Ishikawa (cell line): ENCODE measurements around the gene BMI1.

Experiments
- CEBPB ChIP-seq: IDR thresholded peaks from 2 replicates; pipeline ENCODE4 v1.6.1; 2012
- CREB1 ChIP-seq: IDR thresholded peaks from 2 replicates; pipeline ENCODE4 v1.6.1; 2012; ENCODE audit warnings: low read depth
- EGR1 ChIP-seq: IDR thresholded peaks from 2 replicates; pipeline ENCODE4 v1.6.1; 2012
- EP300 ChIP-seq: IDR thresholded peaks from 2 replicates; pipeline ENCODE4 v1.6.1; 2012; ENCODE audit warnings: borderline replicate concordance
- FOXM1 ChIP-seq: IDR thresholded peaks from 2 replicates; pipeline ENCODE4 v1.6.1; 2012; ENCODE audit warnings: low read depth, borderline replicate concordance
- NFIC ChIP-seq: IDR thresholded peaks from 2 replicates; pipeline ENCODE4 v1.6.1; 2012
- RAD21 ChIP-seq: IDR thresholded peaks from 2 replicates; pipeline ENCODE4 v1.6.1; 2012; ENCODE audit warnings: low read depth
- REST ChIP-seq: IDR thresholded peaks from 2 replicates; pipeline ENCODE4 v1.6.1; 2012; ENCODE audit warnings: low read depth, mild to moderate bottlenecking
- TAF1 ChIP-seq: IDR thresholded peaks from 2 replicates; pipeline ENCODE4 v1.6.1; 2012; ENCODE audit warnings: low read depth, mild to moderate bottlenecking
- TCF12 ChIP-seq: IDR thresholded peaks from 2 replicates; pipeline ENCODE4 v1.6.1; 2012; ENCODE audit warnings: low read depth
- TEAD4 ChIP-seq: IDR thresholded peaks from 2 replicates; pipeline ENCODE4 v1.6.1; 2012
- USF1 ChIP-seq: IDR thresholded peaks from 2 replicates; pipeline ENCODE4 v1.6.1; 2012
- YY1 ChIP-seq: IDR thresholded peaks from 2 replicates; pipeline ENCODE4 v1.6.1; 2012; ENCODE audit warnings: low read depth
- ZBTB7A ChIP-seq: IDR thresholded peaks from 2 replicates; pipeline ENCODE4 v1.6.1; 2012; ENCODE audit warnings: low read depth
- TF ChIP-seq, protein P1 (sequence below): IDR thresholded peaks from 2 replicates; pipeline ENCODE4 v1.6.1; 2012

BMI1 gene

GRCh38 chr10:22301193-22301592 is 19.7 kb upstream of the BMI1 start:
- TF ChIP-seq FOXM1 (no peak), USF1 (no peak), TAF1 (no peak), CREB1 (no peak), ZBTB7A (no peak), TEAD4 (no peak), EP300 (no peak), TCF12 (no peak), REST (no peak), YY1 (no peak), EGR1 (no peak), NFIC (no peak), RAD21 (no peak), CEBPB (no peak)
- TF ChIP-seq, protein P1, sequence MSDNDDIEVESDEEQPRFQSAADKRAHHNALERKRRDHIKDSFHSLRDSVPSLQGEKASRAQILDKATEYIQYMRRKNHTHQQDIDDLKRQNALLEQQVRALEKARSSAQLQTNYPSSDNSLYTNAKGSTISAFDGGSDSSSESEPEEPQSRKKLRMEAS, result no peak

DNA sequence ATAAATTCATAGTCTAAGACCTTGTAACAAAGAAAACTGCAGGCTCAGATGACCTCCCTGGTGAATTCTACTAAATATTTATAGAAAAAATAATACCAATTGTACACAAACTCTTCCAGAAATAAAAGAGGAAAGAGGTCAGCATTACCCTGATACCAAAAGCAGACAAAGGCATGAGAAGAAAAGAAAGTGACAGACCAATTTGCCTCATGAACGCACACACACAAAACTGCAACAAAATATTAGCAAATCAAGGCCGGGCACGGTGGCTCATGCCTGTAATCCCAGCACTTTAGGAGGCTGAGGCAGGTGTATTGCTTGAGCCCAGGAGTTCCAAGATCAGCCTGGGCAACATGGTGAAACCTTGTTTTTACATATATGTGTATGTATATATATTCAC is 17.4 kb upstream of the BMI1 start:
- TF ChIP-seq RAD21 (no peak), USF1 (no peak), FOXM1 (no peak), EGR1 (no peak), NFIC (no peak), REST (no peak), TCF12 (no peak), TAF1 (no peak), EP300 (no peak), TEAD4 (no peak), ZBTB7A (no peak), YY1 (no peak), CEBPB (no peak), CREB1 (no peak)
- TF ChIP-seq, protein P1, result no peak

GRCh38 chr10:22305721-22306120 is 15.2 kb upstream of the BMI1 start:
- TF ChIP-seq FOXM1, result no peak
- TF ChIP-seq TCF12, result no peak
- TF ChIP-seq TAF1, result no peak
- TF ChIP-seq USF1, result no peak
- TF ChIP-seq TEAD4, result no peak
- TF ChIP-seq CEBPB, result no peak

DNA sequence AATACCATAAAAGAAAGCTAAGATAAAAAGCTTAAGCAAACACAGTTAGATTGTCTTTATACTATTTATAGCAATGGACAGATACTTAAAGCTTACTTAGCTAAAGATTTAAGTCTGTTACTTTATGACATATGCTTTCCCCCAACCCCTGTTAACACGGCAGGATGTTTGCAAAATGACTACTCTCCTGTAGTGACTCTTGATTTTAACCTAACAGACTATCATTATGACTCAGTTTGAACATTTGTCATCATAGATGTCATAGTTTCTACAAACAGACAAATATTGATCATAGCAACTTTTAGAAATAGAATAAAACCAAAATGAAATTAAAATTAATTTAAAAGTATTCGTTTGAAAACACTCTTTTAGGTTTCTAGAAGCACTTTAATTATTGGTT is 12.5 kb upstream of the BMI1 start:
- TF ChIP-seq EP300, result no peak
- no peak for TF ChIP-seq YY1
- TF ChIP-seq NFIC, result no peak
- TF ChIP-seq REST, result no peak
- TF ChIP-seq TAF1, result no peak
- TF ChIP-seq CREB1, result no peak
- TF ChIP-seq EGR1, result no peak
- TF ChIP-seq, protein P1, result no peak
- no peak for TF ChIP-seq USF1
- no peak for TF ChIP-seq TEAD4
- TF ChIP-seq FOXM1, result no peak
- no peak for TF ChIP-seq TCF12
